ENCODE measurements around the gene RNF114. TPM values are rescaled to one million over a fixed set of nuclear protein-coding genes. Genes with fewer than 3 reads are reported as not detected.

Gene RNF114
- polyA plus RNA-seq, 1 donor from 2014 or later, result 109 TPM

DNA sequence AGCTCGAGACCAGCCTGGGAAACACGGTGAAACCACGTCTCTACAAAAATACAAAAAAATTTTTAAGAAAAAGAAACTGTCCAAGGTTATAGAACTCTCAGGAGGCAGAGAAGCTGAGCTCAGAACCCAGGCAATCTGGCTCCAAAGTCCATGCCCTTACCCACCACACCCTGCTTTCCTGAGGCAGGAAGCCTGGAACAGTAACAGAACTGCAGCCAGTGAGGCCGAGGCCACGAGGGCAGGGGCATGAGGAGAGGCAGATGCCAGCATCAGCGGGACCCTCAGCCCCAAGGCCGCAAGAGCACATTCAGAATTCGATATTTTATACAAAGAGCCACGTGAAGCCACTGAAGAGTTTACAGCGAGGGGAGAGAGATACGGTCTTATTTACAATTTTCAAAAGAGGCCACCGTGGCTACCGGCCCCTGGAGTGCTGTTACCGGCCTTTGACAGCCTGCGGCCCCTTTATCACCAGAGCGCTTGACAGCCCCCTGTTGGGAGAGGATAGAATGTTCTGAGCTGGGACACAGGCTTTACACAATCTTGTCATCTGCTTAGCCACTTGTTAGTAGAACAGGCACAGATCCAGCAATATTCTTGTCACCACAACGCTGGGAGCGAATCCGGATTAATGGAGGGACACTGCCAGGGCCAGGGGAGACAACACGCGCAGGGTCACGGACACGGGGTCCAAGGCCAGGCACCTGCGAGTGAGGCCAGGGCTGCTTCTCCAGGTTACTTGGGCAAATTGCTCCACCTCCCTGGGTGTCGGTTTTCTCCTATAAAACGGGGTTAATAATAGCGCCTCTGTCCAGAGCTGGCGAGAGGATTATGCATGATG is 26.5 kb upstream of the RNF114 start:
- Histone ChIP-seq H3K27ac (ENCODE audit: low read length) (no peak overlapping the region), H4K20me1 (ENCODE audit: insufficient read depth) (no peaks in the 10 kb centered on the region), H3K4me3 (ENCODE audit: low read length) (no peak overlapping the region)

GRCh38 chr20:49910340-49910706 is 25.9 kb upstream of the RNF114 start:
- Histone ChIP-seq H4K20me1 (ENCODE audit: insufficient read depth) (no peaks in the 10 kb centered on the region), H3K27ac (ENCODE audit: low read length) (no peak overlapping the region), H2AFZ (ENCODE audit: low read depth, low read length) (no peak overlapping the region), H3K4me3 (ENCODE audit: low read length) (no peak overlapping the region), H3K4me2 (ENCODE audit: low read length) (no peak overlapping the region), H3K9me3 (ENCODE audit: low read length) (no peaks in the 10 kb centered on the region), H3K27me3 (ENCODE audit: insufficient read depth, low read depth, low read length) (no peaks in the 10 kb centered on the region), H3K9me2 (ENCODE audit: insufficient read depth, low read length) (no peaks in the 10 kb centered on the region), H3F3A (ENCODE audit: insufficient read depth, low read length, poor library complexity, severe bottlenecking) (no peaks in the 10 kb centered on the region), H3K79me2 (replicated peaks; ENCODE audit: insufficient read depth, low read length) (peaks cover 36% of the 10 kb centered on the region), H3K9ac (ENCODE audit: low read length) (no peak overlapping the region), H3K36me3 (ENCODE audit: insufficient read depth, low read length) (no peaks in the 10 kb centered on the region)
- no peak for TF ChIP-seq TAF1 (IDR thresholded peaks at IDR 0.05; ENCODE audit: low read depth)
- no peak for TF ChIP-seq RAD21 (conservative IDR thresholded peaks at IDR 0.05)

More for the DNA sequence above, 26.5 kb upstream of the RNF114 start:
- no peaks in the 10 kb centered on the region for H3K27me3 ChIP-seq (ENCODE audit: insufficient read depth, low read depth, low read length)
- H3K9ac ChIP-seq (ENCODE audit: low read length), result no peak overlapping the region
- no peak overlapping the region for H3K4me2 ChIP-seq (ENCODE audit: low read length)
- H3K36me3 ChIP-seq (ENCODE audit: insufficient read depth, low read length), result no peaks in the 10 kb centered on the region
- H3K9me2 ChIP-seq (ENCODE audit: insufficient read depth, low read length), result no peaks in the 10 kb centered on the region
- H3K79me2 ChIP-seq (replicated peaks; ENCODE audit: insufficient read depth, low read length), result peaks cover 31% of the 10 kb centered on the region
- no peak for TF ChIP-seq MXI1 (conservative IDR thresholded peaks at IDR 0.05; ENCODE audit: poor library complexity, severe bottlenecking)
- no peak for TF ChIP-seq RAD21 (conservative IDR thresholded peaks at IDR 0.05)
- TF ChIP-seq, protein P1, sequence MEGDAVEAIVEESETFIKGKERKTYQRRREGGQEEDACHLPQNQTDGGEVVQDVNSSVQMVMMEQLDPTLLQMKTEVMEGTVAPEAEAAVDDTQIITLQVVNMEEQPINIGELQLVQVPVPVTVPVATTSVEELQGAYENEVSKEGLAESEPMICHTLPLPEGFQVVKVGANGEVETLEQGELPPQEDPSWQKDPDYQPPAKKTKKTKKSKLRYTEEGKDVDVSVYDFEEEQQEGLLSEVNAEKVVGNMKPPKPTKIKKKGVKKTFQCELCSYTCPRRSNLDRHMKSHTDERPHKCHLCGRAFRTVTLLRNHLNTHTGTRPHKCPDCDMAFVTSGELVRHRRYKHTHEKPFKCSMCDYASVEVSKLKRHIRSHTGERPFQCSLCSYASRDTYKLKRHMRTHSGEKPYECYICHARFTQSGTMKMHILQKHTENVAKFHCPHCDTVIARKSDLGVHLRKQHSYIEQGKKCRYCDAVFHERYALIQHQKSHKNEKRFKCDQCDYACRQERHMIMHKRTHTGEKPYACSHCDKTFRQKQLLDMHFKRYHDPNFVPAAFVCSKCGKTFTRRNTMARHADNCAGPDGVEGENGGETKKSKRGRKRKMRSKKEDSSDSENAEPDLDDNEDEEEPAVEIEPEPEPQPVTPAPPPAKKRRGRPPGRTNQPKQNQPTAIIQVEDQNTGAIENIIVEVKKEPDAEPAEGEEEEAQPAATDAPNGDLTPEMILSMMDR (IDR thresholded peaks at IDR 0.05; ENCODE audit: poor library complexity, severe bottlenecking), result peak; percentile 19
- H3K9me3 ChIP-seq (ENCODE audit: low read length), result no peaks in the 10 kb centered on the region
- no peak overlapping the region for H2AFZ ChIP-seq (ENCODE audit: low read depth, low read length)
- H3F3A ChIP-seq (ENCODE audit: insufficient read depth, low read length, poor library complexity, severe bottlenecking), result no peaks in the 10 kb centered on the region

DNA sequence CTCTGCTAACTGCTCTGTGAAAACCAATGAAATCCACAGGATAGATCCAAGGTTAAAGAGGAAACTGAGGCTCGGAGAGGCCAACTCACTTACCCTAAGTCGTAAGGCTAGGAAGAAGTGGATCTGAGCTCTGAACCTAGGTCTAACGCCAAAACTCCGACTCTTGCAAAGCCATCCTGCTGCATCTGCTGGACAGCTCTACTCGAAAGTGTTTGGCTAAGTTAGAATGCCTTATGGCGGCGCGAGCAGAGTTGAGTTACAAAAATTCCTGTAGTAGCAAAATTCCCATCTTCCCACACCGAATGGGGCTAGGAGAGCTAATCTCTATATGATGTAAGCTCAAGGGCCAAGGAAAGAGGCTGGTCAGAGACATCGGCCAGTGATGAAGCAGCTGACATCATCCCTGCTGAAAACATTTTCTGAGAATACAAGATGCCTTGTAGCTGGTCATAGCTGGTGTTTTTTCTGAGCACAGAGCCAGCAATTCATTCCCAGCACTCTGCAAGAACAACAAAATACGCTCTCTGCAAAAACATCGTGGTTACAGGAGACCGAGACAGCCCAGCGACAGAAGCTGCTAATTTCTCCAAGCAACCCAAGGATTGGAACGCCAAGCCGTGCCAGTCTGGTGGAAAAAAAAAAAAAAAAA is 22.7 kb upstream of the RNF114 start:
- H3K4me2 ChIP-seq (ENCODE audit: low read length), result no peak overlapping the region

More for the DNA sequence above, 22.7 kb upstream of the RNF114 start:
- Histone ChIP-seq H2AFZ (ENCODE audit: low read depth, low read length) (no peak overlapping the region), H3K9me3 (ENCODE audit: low read length) (no peaks in the 10 kb centered on the region), H3K4me3 (ENCODE audit: low read length) (peak overlapping the region; percentile 88), H3K79me2 (replicated peaks; ENCODE audit: insufficient read depth, low read length) (peaks cover 36% of the 10 kb centered on the region), H3K27me3 (ENCODE audit: insufficient read depth, low read depth, low read length) (no peaks in the 10 kb centered on the region), H3K9ac (ENCODE audit: low read length) (peak overlapping the region; percentile 96), H3K9me2 (ENCODE audit: insufficient read depth, low read length) (no peaks in the 10 kb centered on the region), H4K20me1 (ENCODE audit: insufficient read depth) (no peaks in the 10 kb centered on the region), H3K36me3 (ENCODE audit: insufficient read depth, low read length) (no peaks in the 10 kb centered on the region), H3F3A (ENCODE audit: insufficient read depth, low read length, poor library complexity, severe bottlenecking) (no peaks in the 10 kb centered on the region), H3K27ac (ENCODE audit: low read length) (no peak overlapping the region)
- TF ChIP-seq, protein P1 (IDR thresholded peaks at IDR 0.05; ENCODE audit: poor library complexity, severe bottlenecking), result no peak
- no peak for TF ChIP-seq EP300 (conservative IDR thresholded peaks at IDR 0.05; ENCODE audit: poor library complexity, severe bottlenecking)
- TF ChIP-seq, protein P2, sequence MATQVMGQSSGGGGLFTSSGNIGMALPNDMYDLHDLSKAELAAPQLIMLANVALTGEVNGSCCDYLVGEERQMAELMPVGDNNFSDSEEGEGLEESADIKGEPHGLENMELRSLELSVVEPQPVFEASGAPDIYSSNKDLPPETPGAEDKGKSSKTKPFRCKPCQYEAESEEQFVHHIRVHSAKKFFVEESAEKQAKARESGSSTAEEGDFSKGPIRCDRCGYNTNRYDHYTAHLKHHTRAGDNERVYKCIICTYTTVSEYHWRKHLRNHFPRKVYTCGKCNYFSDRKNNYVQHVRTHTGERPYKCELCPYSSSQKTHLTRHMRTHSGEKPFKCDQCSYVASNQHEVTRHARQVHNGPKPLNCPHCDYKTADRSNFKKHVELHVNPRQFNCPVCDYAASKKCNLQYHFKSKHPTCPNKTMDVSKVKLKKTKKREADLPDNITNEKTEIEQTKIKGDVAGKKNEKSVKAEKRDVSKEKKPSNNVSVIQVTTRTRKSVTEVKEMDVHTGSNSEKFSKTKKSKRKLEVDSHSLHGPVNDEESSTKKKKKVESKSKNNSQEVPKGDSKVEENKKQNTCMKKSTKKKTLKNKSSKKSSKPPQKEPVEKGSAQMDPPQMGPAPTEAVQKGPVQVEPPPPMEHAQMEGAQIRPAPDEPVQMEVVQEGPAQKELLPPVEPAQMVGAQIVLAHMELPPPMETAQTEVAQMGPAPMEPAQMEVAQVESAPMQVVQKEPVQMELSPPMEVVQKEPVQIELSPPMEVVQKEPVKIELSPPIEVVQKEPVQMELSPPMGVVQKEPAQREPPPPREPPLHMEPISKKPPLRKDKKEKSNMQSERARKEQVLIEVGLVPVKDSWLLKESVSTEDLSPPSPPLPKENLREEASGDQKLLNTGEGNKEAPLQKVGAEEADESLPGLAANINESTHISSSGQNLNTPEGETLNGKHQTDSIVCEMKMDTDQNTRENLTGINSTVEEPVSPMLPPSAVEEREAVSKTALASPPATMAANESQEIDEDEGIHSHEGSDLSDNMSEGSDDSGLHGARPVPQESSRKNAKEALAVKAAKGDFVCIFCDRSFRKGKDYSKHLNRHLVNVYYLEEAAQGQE (IDR thresholded peaks at IDR 0.05; ENCODE audit: borderline replicate concordance), result no peak
- no peak for TF ChIP-seq MXI1 (conservative IDR thresholded peaks at IDR 0.05; ENCODE audit: poor library complexity, severe bottlenecking)
- TF ChIP-seq RAD21 (conservative IDR thresholded peaks at IDR 0.05), result no peak
- no peak for TF ChIP-seq POLR2AphosphoS5 (IDR thresholded peaks at IDR 0.05)
- no peak for TF ChIP-seq EZH2 (IDR thresholded peaks at IDR 0.05; ENCODE audit: borderline replicate concordance, insufficient read depth, low read length, poor library complexity, severe bottlenecking)
- no peak for TF ChIP-seq TAF1 (IDR thresholded peaks at IDR 0.05; ENCODE audit: low read depth)
- TF ChIP-seq SMC3 (conservative IDR thresholded peaks at IDR 0.05; ENCODE audit: poor library complexity), result no peak
